GM18858 (cell line): ENCODE results near the gene GSG1L.

Experiments
- ATAC-seq: cut with Tn5 transposase; IDR thresholded peaks from one replicate; pipeline ENCODE4 v1.9.1; 2021; ENCODE audit not compliant: unreplicated experiment

The GSG1L gene

DNA sequence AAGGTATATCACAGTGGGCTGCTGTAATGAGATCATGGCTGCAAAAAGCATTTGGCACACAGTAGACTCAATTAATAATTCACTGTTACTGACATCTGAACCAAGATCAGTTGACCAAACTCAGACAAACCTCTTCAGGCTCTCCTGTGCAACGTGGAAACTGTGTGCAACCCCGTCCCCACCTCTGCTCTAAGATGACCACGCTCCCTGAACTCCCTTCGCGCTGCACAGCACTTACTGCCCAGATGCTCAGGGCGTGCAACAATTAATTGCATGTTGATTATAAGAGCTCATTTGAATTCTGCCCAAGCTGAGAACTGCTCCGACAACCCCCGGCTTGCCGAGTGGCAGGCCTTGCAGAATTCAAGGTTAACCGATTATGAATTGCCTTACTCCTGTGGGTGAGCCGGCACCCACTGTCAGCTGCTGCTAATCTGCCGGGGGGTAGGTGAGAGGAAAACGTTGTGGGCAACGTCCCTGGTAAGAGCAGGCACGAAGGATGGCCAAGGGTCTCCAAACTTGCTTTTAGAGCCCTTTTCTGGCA lies 1.3 kb upstream of the GSG1L start:
- ATAC-seq = no peak

DNA sequence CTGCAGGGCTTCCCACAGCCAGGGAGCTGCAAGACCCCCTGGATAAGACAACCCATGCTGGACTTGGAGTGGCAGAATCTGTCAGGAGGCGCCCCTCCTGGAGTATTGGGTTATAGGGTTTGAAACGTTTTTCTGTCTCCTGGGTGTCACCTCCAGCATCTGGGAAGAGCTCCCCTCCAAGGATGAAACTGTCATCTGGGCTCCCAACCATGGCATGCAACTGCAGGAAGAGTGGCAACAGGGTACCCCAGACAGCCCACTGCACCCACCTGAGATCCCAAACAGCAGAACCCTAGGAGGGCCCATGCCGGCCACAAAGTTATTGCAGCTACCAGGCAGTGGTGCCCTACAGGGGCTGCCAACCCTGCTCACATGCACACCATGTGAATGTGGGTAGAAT lies 636 bp upstream of the GSG1L start:
- no peak for ATAC-seq

- ATAC-seq = no peak
Measured at GRCh38 chr16:28062847-28063521, 530 bp downstream of the GSG1L start.

DNA sequence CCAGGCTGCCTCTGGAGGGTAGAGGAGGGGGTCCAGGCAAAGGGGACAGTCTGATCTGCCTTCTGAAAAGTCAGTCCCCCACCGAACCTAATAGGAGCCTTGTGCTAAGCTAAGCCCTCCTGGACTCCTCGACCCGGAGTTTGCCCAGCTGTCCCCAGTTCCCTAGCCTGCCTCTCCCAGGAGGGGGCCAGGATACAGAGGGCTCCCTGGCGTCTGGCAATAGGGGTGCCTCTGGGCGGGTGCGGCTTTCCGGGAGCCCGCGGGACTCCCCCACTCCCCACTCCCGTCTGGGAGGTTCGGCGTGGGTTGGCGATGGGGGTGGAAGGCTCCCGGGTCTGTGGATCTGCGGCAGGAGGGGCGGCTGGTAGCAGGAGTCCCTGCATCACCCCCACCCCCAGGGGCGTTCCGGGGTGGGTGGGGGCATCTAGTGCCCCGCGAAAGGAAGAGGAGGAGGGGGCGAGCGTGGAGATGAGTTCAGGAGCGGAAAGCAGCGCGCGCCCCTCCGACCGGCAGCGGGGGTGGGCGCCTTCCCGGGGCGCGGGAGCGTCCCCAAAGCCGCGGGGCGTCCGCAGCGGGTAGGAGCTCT lies 1.2 kb downstream of the GSG1L start:
- no peak for ATAC-seq

DNA sequence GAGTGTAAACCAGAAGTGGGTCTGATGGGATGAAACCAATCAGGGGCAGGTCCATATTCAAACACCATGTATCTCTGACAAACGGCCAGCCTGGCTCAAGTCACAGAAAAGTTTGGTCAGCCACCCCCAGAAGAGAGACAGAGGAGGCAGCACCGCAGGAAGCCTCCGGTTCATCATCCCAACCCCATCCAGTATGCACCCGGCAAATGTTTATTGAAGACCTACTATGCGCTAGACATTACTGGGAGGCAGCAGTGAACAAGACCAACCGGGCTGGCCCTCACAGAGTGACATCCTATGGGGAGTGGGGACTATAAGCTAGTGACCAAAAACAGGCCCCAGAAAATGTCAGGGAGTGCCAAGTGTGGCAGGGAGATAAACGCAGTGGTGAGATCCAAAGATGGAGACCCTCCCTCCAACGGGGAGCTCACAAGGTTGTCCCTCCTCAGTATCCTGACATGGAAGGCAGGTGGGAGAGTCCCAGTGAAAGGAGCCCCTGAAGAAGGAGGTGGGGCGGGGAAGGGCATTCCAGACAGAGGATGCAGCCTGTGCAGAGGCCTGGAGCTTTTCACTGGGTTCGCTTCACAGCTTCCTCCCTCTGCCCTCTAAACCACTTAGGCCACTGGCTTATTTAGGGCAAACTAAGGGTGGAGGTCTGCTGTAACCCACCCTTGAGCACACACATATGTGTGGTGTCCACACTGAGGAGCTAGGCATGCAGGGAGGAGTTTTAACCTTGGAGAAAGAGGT lies 2.0 kb downstream of the GSG1L start:
- no peak for ATAC-seq

DNA sequence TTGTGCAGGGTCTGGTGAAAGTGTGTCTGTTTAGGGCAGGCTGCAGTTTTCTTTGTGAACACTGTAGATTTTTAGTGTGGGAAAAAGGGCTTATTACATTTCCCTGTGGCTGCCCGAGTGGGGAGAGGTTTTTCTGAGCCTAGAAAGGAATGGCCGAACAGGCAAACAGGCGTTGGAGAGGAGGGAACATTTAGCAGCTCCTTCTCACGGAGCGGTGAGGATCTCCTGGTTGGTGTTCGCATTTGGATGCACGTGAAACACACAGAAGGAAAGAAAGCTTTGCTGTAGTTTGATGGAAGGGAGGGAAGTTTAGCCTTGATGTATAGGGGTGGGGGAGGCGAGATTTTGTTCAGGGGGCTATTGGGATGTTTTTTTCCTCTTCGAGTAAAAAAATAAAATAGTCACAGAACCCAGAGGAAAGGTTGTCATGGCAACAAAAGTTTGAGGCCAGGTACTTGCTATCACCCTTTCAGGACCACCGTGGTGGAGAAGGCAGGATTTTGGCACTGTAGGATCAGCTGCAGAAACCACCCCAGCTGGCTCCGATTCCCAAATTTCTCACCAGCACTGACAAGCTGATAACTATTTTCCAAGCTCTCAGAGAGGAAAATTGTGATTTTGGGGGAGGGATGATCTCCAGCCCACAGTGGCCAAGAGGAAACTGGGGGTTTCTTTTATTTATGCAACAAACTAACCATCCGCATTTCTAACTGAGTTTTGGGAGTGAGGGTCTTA lies 3.5 kb downstream of the GSG1L start:
- no peak for ATAC-seq

DNA sequence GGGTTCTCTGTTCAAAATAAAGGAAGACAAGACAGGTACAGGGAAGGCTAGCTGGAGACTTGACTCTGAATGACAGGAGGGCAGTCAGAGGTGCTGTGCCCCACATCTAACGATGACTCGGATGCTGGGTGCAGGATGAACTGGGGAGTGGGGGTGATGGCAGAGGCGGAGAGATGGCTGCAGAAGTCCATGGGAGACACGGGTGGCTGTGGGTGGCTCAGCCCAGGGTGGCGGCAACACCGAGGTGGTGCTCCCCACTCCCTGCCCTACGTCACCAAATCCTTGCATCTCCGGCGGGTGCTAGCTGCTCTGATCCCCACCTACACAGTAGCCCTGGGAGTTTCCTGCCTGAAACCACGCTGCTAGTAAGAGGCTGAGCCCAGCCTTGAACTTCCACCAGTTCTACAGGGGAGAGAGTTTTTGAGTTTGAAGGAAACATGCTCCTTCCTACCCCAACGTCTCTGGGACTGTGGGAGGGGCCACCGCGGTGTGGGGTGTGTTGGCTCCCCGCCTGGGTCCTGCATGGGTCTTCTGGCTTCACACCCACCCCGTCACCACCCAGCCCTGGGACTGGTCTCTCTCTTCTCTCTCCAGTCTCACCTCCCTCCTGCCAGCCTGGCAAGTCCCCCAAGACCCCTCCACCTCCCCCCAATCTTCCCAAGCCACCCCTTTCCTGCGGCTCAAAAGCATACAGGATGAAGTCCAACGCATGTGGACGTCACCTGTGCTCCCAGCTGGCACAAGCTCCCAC lies 4.5 kb downstream of the GSG1L start:
- no peak for ATAC-seq

- ATAC-seq = no peak
Measured at GRCh38 chr16:28057949-28058348, 5.6 kb downstream of the GSG1L start.

GRCh38 chr16:28053461-28053860 lies 10.1 kb downstream of the GSG1L start:
- no peak for ATAC-seq

GRCh38 chr16:28052274-28053128 lies 11.0 kb downstream of the GSG1L start:
- ATAC-seq = no peak

DNA sequence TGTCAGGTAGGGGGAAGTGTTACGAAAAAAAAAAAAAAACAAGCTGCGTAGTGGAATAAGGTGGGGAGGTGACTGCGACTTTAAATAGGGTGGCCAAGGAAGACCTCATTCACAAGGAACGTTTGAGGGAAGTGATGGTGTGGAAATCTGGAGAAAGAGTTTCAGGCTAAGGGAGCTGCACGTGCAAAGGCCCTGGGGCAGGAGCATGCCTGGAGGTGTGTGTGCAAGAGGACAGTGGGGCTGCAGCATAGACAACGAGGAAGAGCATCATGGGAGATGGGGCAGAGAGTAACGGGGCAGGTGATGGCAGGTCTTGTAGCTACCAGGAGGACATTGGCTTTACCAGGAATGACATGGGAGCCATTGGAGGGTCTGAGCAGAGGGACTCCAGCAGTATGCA lies 12.0 kb downstream of the GSG1L start:
- ATAC-seq = no peak

DNA sequence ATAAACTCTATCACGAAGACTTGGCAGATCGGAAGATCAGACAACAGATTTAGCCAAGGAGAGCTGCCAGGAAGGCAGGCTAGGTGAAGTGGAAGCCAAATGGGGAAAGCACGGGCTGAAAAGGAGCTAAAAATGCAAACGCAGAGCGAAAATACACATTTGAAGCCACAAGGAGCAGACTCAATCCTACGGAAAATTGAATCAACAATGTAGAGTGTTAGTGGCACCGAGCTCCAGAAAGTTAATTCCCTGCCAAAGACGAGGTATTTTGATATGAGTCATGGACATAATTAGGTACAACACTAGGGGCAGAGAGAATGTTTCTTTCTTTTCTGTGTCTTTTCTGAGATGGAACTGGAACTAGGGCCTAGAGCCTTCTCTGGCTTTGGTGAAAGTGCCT lies 20.7 kb downstream of the GSG1L start:
- no peak for ATAC-seq

DNA sequence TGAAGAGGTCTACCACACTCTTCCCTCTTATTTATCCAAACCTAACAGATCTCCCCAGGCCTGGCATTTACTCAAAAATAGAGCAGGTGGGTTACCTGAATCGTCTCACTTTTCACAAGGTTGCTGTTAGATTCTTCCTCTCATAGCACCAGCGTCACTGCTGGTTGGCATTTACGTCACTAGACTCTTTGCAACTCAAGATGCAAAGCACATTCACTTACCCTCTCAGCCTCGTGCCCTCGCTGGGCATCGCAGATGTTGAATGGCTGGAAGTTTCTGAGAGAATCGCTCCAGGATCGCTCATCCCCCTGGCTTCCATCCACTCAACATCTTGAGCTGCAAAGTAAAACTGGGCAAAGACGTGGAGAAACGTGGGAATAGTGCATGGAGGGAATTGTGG lies 21.9 kb downstream of the GSG1L start:
- no peak for ATAC-seq

DNA sequence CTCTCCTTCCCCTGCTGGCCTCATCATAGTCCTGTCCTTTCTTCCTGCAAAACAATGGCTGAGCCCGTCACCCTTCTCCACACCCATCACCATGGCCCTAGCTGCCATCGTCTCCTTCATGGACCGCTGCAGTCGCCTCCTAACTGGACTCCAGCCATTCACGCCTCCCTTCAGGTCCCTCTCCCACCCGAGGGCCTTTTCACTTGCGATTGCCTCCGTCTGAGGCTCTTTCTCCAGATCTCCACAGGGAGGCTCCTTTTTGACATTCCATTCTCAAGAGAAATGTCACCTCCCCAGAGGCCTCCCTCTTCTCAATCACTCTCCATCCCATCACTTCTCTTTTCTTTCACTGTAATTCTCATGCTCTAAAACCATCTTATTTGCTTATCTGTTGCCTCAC lies 23.5 kb downstream of the GSG1L start:
- no peak for ATAC-seq

GRCh38 chr16:28039493-28039892 lies 24.0 kb downstream of the GSG1L start:
- ATAC-seq = no peak

- ATAC-seq = no peak
Measured at GRCh38 chr16:28038409-28038808, 25.1 kb downstream of the GSG1L start.

GRCh38 chr16:28035866-28036393 lies 27.6 kb downstream of the GSG1L start:
- ATAC-seq = no peak

- no peak for ATAC-seq
Measured at GRCh38 chr16:28033870-28034269, 29.6 kb downstream of the GSG1L start.

- no peak for ATAC-seq
Measured at GRCh38 chr16:28029387-28030002, 34.0 kb downstream of the GSG1L start.
